GM12892 (cell line): ENCODE data around the gene LFNG.

Source experiments
- POLR2A ChIP-seq: IDR thresholded peaks from 2 replicates; pipeline ENCODE4 v1.6.1; 2011; ENCODE audit warnings: low read depth, low read length, control low read depth
- POLR2AphosphoS5 ChIP-seq: IDR thresholded peaks from 2 replicates; pipeline ENCODE4 v1.6.1; 2011; ENCODE audit warnings: low read depth, low read length, control low read depth
- TAF1 ChIP-seq: IDR thresholded peaks from 2 replicates; pipeline ENCODE4 v1.6.1; 2011; ENCODE audit warnings: low read depth, mild to moderate bottlenecking, control low read depth, low read length, borderline replicate concordance

GRCh38 chr7:2537981-2538851 is 18.6 kb downstream of the LFNG start:
- TF ChIP-seq POLR2A (no peak), POLR2AphosphoS5 (no peak), TAF1 (no peak)
